Stimulated activated CD4-positive, alpha-beta T cell treated with anti-CD3 and anti-CD28 coated beads, Interleukin-1b, Interleukin-23, amount 100 ng/mL, for 24 hours (primary cell): ENCODE data around the gene MED13L.
A peak's percentile ranks its signal among the peaks of the same experiment; 100 is the strongest.

Experiments
- DNase-seq, 4 experiments: peaks; one replicate each; pipeline ENCODE4 v3.0.0-alpha.2; 2020; ENCODE audit warnings: low read depth in 4 of 4, low spot score in 1 of 4

Gene MED13L

DNA sequence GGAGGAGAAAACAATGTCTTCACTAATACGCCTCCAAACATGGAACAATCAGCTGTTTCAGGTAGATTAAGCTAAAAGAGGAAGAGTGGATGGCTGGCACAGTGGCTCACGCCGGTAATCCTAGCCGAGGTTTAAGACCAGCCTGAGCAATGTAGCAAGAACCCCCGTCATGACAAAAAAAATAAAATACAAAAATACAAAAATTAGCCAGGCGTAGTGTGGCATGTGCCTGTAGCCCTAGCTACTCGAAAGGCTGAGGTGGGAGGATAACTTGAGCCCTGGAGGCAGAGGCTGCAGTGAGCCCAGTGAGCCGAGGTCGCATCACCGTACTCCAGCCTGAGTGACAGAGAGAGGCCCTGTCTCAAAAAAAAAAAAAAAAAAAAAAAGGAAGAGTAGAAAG lies 1.2 kb upstream of the MED13L start:
- no peak for DNase-seq

DNA sequence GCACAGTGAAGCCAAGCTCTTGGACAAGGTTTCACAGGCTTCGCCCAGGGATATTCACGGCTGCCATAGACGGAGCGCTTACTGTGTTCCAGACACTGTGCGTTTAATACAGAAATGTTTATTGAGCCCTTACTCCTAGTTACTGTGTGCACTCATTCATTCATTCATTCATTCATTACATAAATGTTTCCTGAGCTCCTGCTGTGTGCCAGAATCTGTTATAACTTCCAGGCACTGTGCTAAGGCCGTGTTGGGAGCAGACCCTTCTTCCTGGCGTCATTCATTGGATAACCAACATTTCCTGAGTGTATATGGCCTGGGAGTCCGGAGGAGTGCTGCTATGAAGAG lies 760 bp upstream of the MED13L start:
- DNase-seq: no peak

DNA sequence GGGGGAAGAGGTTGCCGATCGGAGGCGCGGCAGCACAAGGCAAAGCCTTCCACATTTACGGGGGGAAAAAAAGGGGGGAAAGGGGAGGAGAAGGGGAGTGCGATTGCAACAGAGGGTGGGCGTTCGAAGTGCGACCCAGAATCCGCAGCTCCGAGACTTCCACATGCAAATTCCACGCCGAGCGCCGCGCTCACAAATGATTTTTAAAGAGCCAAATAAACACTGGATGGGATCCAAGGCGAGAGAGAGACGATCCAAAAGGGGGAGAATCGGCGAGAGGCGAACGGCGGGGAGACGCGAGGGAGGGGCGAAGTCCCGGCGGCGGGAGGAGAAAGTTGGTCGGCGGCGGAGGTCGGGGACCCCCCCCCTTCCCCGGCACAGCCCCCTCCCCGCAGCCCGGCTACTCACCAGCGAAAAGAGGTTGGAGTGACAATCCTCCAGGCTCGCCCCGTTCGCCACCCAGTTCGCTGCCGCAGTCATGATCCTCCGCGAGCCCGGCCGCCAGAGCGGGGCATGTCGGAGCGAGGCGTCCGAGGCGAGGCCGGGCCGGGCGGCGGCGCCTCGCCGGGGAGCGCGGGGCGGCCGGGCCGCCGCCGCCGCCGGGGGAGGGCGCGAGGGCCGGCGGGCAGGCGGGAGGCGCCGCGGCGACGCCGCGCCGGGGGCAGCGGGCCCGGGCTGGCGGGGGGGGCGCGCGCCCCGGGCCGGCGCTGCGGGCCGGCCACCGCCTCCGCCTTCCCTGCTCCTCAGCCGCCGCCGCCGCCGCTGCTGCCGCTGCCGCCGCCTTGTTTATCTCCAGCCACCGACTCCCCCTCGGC lies 634 bp downstream of the MED13L start:
- DNase-seq: peak; percentile 25 to 37 (median 30)

DNA sequence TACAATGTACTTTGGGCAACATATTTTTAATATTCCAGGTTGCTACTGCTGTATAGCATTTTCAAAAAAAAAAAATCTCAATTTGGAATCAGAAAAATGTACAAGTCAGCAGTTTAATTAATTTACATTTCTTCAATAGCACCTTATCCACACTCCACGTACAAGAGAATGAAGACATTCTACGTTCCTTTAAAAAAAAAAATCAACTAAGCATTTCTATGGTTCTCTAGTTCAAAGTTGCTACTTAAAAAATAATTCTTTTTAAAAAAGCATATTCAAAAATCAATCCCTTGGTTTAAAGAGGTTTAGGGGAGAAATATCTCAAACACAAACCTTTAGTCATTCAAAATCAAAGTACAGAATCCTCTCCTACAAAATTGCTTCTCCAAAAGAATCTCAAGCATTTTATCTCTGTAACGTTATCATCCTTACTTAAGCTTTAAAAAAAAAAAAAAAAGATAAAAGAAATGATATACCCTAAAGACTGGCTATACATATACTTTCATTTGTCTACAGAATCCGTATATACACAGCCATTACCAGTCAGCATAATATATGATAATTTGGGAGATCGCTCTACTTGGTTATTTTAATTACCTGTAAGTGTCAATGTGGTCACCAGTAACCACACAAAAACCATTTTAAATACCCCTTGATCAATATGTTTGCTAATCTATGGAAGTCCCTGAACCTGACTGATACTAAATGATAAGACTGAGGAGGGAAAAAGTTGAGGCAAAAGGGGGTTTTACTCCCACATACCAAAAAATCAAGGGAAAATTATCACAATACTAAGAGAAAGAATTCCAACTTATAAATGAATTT lies 2.7 kb downstream of the MED13L start:
- DNase-seq: no peak

DNA sequence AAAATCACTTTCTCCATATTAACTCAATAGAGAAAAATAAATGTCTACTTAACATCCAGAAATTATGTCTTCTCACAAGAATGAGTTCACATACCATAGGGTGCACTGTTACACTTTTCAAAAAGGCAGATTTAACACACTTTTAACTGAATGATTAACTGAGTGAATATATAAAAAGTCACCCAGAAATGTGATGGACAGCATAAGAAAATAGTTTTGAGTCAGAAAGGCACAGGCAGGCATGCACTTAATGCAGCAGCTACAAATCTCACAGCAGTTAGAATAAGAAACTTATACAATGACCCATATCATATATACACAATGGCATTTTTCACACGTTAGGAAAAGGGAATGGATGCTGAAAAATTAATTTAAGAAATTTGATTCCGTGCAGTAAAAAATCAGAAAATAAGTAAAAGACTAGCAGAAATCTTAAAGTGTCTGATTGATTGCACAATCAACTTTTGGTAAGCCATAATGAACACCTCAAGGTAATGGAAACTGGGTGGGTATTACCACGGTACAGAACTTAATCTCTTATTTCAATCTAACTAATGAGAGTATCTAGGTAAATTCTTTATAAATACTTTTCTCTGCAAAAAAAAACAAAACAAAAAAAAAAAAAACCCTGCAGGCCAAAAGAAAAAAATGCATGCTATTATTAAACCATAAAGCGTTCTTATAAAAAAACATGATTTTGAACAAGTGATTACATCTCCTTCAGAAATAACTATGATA lies 3.5 kb downstream of the MED13L start:
- no peak for DNase-seq

DNA sequence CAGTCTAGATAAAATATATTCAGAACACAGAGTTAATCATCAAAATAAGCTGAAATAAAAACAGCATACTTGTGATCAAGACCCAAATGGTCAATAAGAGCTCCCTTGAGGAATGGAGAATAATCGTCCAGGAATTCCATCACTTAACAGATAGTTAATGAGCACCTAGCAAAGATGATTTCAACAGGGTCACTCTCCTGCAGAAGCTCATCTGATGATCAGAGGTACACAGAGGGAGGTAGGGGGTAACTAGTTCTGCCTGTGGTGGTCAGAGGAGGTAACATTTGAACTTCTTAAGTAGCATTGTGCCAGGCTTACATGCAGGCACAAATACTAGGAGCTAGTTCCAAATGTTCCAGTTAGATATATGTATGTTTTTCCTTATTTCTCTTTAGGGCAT lies 9.5 kb downstream of the MED13L start:
- DNase-seq: no peak

DNA sequence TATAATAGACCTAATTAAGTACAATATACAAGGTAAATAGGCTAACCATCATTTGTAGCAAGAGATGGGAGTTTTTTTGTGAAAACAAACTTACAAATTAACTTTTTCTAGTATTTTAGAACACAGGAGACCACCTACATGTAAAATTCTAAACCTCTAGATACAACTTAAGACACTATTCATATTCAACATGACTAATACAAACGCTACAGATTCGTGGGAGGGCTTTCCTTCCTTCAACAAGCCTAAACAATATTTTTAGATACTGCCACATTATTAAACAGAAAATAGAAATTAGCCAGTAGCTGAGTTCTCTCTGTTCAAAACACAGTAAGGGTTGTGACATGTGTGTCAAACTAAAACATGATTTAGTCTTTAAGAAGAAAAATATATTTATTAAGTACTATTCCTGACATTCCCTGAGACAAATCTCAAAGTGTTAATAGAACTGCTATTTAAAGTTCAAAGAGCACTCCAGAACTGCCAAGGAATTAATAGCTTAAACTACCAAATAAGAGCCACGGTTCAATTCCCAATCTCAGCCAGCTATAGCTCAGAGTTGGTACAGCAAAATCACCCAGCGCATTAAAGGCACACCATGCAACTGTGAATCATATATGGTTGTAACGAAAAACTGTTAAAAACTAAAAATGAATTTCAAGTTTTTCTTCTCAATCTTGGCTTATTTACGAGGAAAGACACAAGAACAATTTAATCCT lies 10.7 kb downstream of the MED13L start:
- DNase-seq: no peak

DNA sequence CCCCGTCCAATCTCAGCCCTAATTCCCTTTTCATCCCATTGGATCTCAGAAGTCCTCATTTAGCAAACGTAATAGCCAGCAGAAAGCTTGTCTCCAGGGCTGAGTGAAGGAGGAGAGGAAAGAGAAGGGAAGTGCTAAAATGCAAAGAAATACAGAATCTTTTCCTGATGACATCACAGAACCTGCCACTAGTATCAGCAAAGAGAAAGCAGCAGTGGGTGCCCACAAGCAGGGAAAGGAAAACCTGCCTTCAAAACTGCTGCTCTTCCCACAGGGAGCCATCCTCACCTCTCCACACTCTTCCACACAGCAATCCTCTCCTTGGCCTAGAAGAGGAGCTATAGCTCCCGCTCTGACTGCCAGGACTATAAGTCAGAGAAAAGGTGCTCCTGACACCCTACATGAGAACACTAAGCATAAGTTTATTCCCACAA lies 11.3 kb downstream of the MED13L start:
- DNase-seq: no peak

DNA sequence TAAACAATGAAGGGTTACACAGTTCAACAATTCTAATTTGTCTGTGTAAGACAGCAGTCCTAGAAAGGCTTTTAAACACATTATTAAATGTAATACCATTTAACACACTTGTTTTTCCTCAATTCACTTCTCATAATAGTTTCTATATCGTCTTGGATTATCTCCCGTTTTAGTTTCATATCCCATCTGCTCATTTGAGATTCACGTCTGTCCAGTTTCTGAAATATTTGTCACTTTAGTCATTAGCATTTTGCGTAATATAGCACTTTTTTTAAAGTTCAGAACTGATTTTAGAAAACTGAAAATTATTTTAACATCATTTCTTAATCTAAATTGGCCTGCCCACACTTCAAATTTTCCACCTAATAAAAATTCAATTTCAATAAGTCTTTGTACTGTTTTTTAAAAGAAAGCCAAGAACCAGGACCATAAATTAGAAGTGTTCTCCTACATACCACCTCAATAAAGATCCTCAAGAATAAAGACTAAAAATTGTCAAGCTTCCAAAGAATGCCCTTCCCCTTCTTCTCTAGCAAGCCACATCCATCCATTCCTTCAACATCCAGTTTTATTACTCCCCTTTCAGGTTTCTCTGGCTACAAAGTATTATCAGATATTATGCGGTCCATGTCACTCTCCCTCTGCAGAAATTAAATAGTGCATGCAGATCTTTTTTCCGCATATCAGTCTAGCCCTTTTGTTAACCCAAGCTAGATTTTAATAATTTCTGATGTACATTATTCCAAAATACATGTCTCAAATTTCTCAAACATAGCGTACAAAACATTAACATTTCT lies 11.9 kb downstream of the MED13L start:
- DNase-seq: no peak

DNA sequence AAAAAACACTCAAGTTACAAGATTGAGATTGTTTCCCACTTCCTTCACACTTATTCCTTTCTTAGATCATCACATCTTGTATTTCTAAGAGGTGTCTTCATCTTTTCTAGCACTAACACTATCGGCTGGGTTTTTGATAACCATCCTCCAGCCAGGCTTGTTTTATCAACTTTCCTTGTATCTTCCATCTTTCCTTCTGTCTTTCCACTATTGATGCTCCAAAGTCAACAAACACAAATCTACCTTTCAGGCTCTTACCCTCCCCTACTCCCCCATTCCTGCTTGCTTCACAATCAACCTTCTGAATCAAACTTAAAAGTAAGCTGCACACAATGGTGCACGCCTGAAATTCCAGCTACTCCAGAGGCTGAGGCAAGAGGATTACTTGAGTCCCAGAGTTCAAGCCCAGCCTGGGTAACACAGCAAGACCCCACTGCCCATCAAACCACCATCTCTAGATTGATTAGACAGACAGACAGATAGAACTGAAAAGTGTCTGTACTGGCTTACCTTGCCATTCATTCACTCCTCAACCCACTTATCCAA lies 12.9 kb downstream of the MED13L start:
- no peak for DNase-seq

DNA sequence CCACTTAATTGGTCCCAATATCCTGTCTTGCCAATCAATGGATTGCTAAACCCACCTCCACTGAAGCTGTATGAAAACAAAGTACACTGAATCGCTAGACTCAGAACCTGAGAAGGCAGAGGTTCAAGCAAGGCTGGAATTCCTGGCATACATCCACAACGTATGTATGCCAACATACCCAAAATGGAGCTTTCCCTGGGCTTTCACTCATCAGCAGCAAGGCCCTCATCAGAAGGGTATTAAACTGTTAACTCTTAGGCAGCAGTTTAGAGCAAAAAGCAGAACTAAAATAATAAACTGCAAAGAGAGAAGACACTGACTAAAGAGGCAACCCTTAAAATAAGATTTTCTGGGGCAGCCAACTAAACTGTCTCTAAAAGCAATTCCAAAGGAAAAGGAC lies 13.6 kb downstream of the MED13L start:
- no peak for DNase-seq

DNA sequence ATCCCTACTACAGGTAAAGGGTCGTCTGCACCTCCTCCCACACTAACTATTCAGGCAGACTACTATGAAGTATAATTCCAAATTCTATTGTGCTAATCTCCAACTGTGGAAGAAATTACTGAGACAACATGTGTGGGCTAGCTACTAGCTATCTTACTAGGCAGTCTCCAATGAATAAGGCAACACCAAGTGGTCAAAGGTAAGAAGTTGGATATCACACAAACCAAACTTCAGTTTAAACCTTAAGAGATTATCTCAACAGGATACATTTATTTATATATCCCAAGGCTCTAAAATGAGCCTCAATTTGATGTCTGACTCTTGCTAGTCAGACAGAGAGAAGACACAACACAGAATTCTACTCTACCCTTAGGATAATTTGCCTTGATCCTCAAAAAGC lies 14.1 kb downstream of the MED13L start:
- DNase-seq: no peak

DNA sequence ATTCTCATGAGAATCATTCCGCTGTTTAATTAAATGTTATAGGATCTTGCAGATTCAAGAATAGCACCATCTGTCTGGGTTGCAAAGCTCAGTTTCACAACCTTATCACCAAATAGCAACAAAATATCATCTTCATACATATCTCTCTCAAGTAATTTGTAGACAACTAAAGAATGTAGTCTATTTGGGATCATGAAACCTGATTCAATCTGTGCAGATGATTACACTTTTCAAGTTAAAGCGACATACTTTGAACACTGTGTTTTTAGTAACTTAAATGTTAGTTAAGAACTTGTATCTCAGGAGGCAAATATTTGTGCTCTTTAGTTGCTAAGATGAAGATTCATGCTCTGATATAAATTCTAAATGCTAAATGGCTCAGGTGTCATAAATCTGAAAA lies 14.8 kb downstream of the MED13L start:
- DNase-seq: no peak

DNA sequence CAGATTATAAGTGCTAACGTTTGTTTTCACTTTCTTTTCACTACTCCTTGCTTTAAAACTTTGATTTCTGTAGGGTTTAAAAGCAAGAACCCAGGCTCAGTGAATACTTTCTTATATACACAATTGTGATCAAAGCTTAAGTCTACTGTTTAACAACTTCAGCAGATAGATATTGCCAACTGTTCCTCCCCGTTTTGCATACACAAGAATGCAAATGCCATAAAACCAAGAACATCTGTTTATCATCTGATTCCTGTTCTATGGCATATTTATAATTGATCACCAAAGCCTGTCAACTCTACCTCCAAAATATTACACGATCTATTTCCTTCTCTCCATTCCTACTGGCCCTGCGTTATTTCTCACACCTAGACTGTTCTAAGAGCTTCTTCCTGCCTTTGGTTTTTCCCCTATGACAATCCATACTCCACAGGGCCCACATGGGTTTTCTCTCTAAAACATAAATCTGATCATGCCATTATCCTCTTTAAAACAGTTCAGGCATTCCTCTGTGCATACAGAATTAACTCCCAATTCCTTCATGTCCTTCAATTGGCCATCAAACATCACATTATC lies 15.9 kb downstream of the MED13L start:
- DNase-seq: no peak

DNA sequence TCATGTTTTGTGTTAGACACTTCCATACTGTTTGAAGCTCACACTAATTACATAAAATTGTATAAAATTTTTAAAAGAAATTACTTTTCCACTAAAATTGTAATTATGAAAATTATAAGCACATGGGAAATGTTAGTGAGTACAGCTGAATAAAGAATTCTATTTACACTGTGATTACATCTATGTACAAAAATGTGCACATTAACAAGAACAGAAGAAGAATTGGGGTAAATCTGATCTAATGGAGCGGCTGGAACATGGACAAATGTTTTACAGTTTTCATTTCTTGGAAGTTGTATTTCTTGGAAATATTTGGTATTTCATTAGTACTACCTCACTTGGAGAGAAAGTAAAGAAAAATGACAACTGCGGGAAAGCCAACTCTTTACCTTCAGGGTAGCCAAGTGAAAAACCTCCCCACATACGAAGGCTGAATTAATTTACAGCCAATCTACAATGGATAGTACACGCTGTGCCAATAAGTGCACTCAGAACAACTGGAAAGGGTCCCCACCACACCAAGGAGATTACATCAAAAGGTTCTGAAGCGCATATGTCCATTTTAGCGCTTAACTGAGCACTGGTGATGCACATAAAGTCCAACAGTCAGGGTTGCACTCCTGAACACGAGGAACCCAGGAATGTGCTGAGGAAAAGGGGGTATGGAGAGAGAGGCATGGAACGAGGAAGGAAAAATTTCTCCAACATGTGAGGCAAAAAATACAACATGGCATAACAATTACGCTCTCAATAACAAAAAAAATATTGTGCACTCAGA lies 17.5 kb downstream of the MED13L start:
- DNase-seq: no peak

DNA sequence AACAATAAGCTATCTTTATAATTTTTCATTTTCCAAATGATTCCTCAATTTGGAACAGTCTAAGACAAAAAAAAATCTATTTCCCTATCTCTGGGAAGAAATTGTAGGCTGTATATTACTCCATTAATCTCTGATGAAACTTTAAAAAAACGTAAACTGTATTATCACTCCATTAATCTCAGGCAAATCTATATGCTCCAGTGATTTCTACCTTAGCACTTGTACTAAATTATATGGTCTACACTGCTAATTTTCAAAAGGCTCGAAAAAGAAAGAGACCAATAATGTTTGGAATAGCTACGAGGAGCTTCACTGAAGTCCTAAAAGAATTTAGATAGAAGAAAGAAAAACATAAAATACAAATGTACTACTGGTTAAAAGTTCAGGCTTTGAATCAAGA lies 19.7 kb downstream of the MED13L start:
- DNase-seq: no peak

DNA sequence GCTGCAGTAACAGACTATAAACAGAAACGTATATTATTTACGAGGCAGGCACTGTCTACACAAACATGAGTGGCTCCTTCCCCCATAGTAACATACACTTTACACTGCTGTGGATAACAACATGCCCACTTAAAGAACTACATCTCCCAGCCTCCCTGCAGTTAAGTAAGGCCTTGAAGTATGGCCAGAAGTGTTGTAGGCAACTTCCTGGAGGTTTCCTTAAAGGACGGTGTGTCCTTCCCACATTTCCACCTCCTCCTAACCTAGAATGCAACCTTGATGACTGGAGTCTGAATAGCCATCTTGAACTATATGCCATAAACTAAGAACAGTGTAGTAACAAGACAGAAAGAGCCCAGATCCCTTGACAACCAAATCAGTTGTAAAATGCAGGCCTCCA lies 20.3 kb downstream of the MED13L start:
- DNase-seq: no peak

DNA sequence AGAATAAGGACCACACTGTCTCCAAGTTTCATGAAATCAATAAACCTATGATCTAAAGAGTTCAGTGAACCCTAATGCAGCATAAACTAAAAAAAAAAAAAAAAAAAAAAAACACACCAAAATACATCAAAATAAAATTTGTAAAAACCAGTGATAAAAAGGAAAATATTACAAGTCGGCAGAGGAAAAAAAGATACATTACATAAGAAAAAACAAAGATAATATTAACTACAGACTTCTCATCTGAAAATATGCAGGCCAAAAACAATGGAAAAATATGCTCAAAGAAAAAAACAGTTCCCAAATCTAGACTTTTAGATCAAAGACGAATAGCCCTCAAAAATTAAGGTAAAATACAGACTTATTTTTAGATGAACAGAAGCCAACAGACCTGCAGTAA lies 27.6 kb downstream of the MED13L start:
- DNase-seq: no peak

DNA sequence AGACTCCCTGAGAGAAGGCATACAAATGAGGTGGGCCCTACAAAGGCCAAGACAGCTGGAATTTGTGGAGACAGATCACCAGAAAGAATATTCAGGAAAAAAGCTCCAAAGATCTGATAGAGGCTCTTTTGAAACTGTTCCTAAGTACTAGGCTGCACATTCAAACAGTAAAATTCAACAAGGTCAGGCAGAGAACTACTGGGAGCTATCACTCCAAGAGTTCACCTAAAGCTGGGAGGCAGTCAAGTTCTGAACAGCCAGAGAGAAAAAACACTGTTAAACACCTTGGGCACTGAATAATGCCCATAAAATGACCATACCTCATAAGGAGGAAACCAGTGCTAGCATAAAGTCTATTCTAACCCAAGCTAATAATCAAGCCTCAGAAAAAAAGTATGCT lies 28.6 kb downstream of the MED13L start:
- DNase-seq: no peak
